Mucosa of rectum (tissue), 2 donors: ENCODE results near the gene ANKRD33B.

ENCODE experiments used
- H3K27ac ChIP-seq, 2 donors: one replicate each; pipeline ENCODE4 v1.7.0; 2013; ENCODE audit warnings: inconsistent platforms in 2 of 2, low read depth in 2 of 2, low read length in 2 of 2
- H3K27me3 ChIP-seq, 2 donors: one replicate each; pipeline ENCODE4 v1.7.0; 2013; ENCODE audit warnings: low read length in 2 of 2; ENCODE audit not compliant: control insufficient read depth in 2 of 2, insufficient read depth in 2 of 2
- H3K36me3 ChIP-seq, 2 donors: one replicate each; pipeline ENCODE4 v1.7.0; 2013; ENCODE audit warnings: low read length in 2 of 2; ENCODE audit not compliant: control insufficient read depth in 2 of 2, insufficient read depth in 2 of 2
- H3K4me1 ChIP-seq, 2 donors: one replicate each; pipeline ENCODE4 v1.7.0; 2013; ENCODE audit warnings: low read length in 2 of 2, mild to moderate bottlenecking in 1 of 2; ENCODE audit not compliant: control insufficient read depth in 2 of 2, insufficient read depth in 2 of 2
- H3K4me3 ChIP-seq, 2 donors: one replicate each; pipeline ENCODE4 v1.7.0; 2013; ENCODE audit warnings: low read length in 2 of 2
- H3K9ac ChIP-seq, 2 donors: one replicate each; pipeline ENCODE4 v1.7.0; 2013; ENCODE audit warnings: low read length in 2 of 2, low read depth in 1 of 2, mild to moderate bottlenecking in 1 of 2
- H3K9me3 ChIP-seq, 2 donors: one replicate each; pipeline ENCODE4 v1.7.0; 2013; ENCODE audit warnings: low read length in 2 of 2; ENCODE audit not compliant: control insufficient read depth in 2 of 2
- donor health status: healthy.
- donor health status: Normal muscosa, but diverticular disease.

The ANKRD33B gene

GRCh38 chr5:10673017-10673389 lies 109.1 kb downstream of the ANKRD33B start:
- no peak overlapping the region for H3K27ac ChIP-seq
- H3K4me3 ChIP-seq = no peak overlapping the region
- H3K9ac ChIP-seq = no peak overlapping the region
- H3K9me3 ChIP-seq = peaks cover 0 to 2% of the 10 kb centered on the region in 2 donors
- H3K36me3 ChIP-seq = peaks cover 5 to 9% of the 10 kb centered on the region in 2 donors
- H3K4me1 ChIP-seq = no peaks in the 10 kb centered on the region
- no peaks in the 10 kb centered on the region for H3K27me3 ChIP-seq

GRCh38 chr5:10673407-10673806 lies 109.5 kb downstream of the ANKRD33B start:
- Histone ChIP-seq H3K27ac (no peak overlapping the region), H3K9ac (no peak overlapping the region), H3K4me1 (no peaks in the 10 kb centered on the region), H3K4me3 (no peak overlapping the region), H3K9me3 (peaks cover 0 to 2% of the 10 kb centered on the region in 2 donors), H3K27me3 (no peaks in the 10 kb centered on the region), H3K36me3 (peaks cover 8 to 12% of the 10 kb centered on the region in 2 donors)

- Histone ChIP-seq H3K4me1 (no peaks in the 10 kb centered on the region), H3K27ac (no peak overlapping the region), H3K4me3 (no peak overlapping the region), H3K27me3 (no peaks in the 10 kb centered on the region), H3K36me3 (peaks cover 11 to 17% of the 10 kb centered on the region in 2 donors), H3K9me3 (peaks cover 0 to 2% of the 10 kb centered on the region in 2 donors), H3K9ac (no peak overlapping the region)
These were observed 110.2 kb downstream of the ANKRD33B start for GRCh38 chr5:10674096-10674495.

- peaks cover 0 to 2% of the 10 kb centered on the region in 2 donors for H3K9me3 ChIP-seq
- H3K4me1 ChIP-seq = no peaks in the 10 kb centered on the region
- no peaks in the 10 kb centered on the region for H3K27me3 ChIP-seq
- no peak overlapping the region for H3K4me3 ChIP-seq
- peaks cover 14 to 21% of the 10 kb centered on the region in 2 donors for H3K36me3 ChIP-seq
- H3K27ac ChIP-seq = no peak overlapping the region
- no peak overlapping the region for H3K9ac ChIP-seq
These were observed 110.7 kb downstream of the ANKRD33B start for GRCh38 chr5:10674582-10674981.

- peaks cover 0 to 2% of the 10 kb centered on the region in 2 donors for H3K9me3 ChIP-seq
- H3K27ac ChIP-seq = no peak overlapping the region
- H3K4me3 ChIP-seq = no peak overlapping the region
- no peaks in the 10 kb centered on the region for H3K27me3 ChIP-seq
- H3K36me3 ChIP-seq = peaks cover 17 to 27% of the 10 kb centered on the region in 2 donors
- H3K9ac ChIP-seq = no peak overlapping the region
- no peaks in the 10 kb centered on the region for H3K4me1 ChIP-seq
These were observed 111.4 kb downstream of the ANKRD33B start for GRCh38 chr5:10675177-10675700.

- H3K4me3 ChIP-seq = no peak overlapping the region
- H3K27ac ChIP-seq = no peak overlapping the region
- H3K9ac ChIP-seq = no peak overlapping the region
- no peaks in the 10 kb centered on the region for H3K27me3 ChIP-seq
- H3K9me3 ChIP-seq = peaks cover 0 to 2% of the 10 kb centered on the region in 2 donors
- H3K36me3 ChIP-seq = peaks cover 25 to 36% of the 10 kb centered on the region in 2 donors
- H3K4me1 ChIP-seq = no peaks in the 10 kb centered on the region
These were observed 112.4 kb downstream of the ANKRD33B start for GRCh38 chr5:10676224-10676623.

GRCh38 chr5:10676946-10677345 lies 113.1 kb downstream of the ANKRD33B start:
- no peaks in the 10 kb centered on the region for H3K4me1 ChIP-seq
- peaks cover 0 to 2% of the 10 kb centered on the region in 2 donors for H3K9me3 ChIP-seq
- H3K27ac ChIP-seq = no peak overlapping the region
- no peak overlapping the region for H3K9ac ChIP-seq
- H3K4me3 ChIP-seq = no peak overlapping the region
- peaks cover 32 to 43% of the 10 kb centered on the region in 2 donors for H3K36me3 ChIP-seq
- H3K27me3 ChIP-seq = no peaks in the 10 kb centered on the region

- H3K27me3 ChIP-seq = no peaks in the 10 kb centered on the region
- H3K4me1 ChIP-seq = no peaks in the 10 kb centered on the region
- H3K36me3 ChIP-seq = peaks cover 32 to 47% of the 10 kb centered on the region in 2 donors
- H3K9ac ChIP-seq = no peak overlapping the region
- H3K4me3 ChIP-seq = no peak overlapping the region
- H3K9me3 ChIP-seq = peaks cover 0 to 2% of the 10 kb centered on the region in 2 donors
- H3K27ac ChIP-seq = no peak overlapping the region
These were observed 113.7 kb downstream of the ANKRD33B start for GRCh38 chr5:10677533-10677932.

GRCh38 chr5:10678244-10678643 lies 114.4 kb downstream of the ANKRD33B start:
- Histone ChIP-seq H3K9ac (no peak overlapping the region), H3K36me3 (peaks cover 37 to 53% of the 10 kb centered on the region in 2 donors), H3K27ac (no peak overlapping the region), H3K9me3 (peaks cover 0 to 2% of the 10 kb centered on the region in 2 donors), H3K4me3 (no peak overlapping the region), H3K4me1 (no peaks in the 10 kb centered on the region), H3K27me3 (no peaks in the 10 kb centered on the region)

- Histone ChIP-seq H3K4me1 (no peaks in the 10 kb centered on the region), H3K9ac (no peak overlapping the region), H3K9me3 (peaks cover 0 to 2% of the 10 kb centered on the region in 2 donors), H3K4me3 (no peak overlapping the region), H3K36me3 (peaks cover 38 to 58% of the 10 kb centered on the region in 2 donors), H3K27me3 (no peaks in the 10 kb centered on the region), H3K27ac (no peak overlapping the region)
These were observed 115.6 kb downstream of the ANKRD33B start for GRCh38 chr5:10679336-10679988.
